Activated B cell treated with CpG ODN at 0.5 μM for 24 hours (primary cell): ENCODE results near the gene PAPPA. TPM values are rescaled to one million over a fixed set of nuclear protein-coding genes. Genes with fewer than 3 reads are reported as not detected.

ENCODE experiments used
- ATAC-seq: fragments of 200-7000 bp; cut with Tn5 transposase; one replicate; pipeline ENCODE4 v1.10.0; 2021; ENCODE audit warnings: low read depth, mild to moderate bottlenecking, moderate library complexity
- CTCF ChIA-PET: fragments of 350-600 bp; sonication (Branson Sonifier 250); formaldehyde crosslinking; loops from one replicate; lab custom pipeline; 2021; ENCODE audit warnings: antibody characterized with exemption; lab: Charles Lee
- POLR2A ChIA-PET: fragments of 350-600 bp; sonication (Branson Sonifier 250); formaldehyde crosslinking; loops from one replicate; lab custom pipeline; 2021; ENCODE audit warnings: antibody characterized with exemption; lab: Charles Lee
- DNase-seq: peaks from one replicate; pipeline ENCODE4 v3.0.0; 2022
- H3K27ac Mint-ChIP-seq: one replicate; pipeline ENCODE4 v1.8.0; 2020; ENCODE audit warnings: mixed read lengths
- H3K27me3 Mint-ChIP-seq: one replicate; pipeline ENCODE4 v1.8.0; 2021; ENCODE audit warnings: mixed read lengths
- H3K36me3 Mint-ChIP-seq: one replicate; pipeline ENCODE4 v1.8.0; 2021; ENCODE audit warnings: low read depth, mixed read lengths
- H3K4me1 Mint-ChIP-seq: one replicate; pipeline ENCODE4 v1.8.0; 2021; ENCODE audit warnings: mixed read lengths
- H3K4me3 Mint-ChIP-seq: one replicate; pipeline ENCODE4 v1.8.0; 2020; ENCODE audit warnings: mild to moderate bottlenecking, mixed read lengths
- H3K9me3 Mint-ChIP-seq: one replicate; pipeline ENCODE4 v1.8.0; 2020; ENCODE audit warnings: mixed read lengths
- intact Hi-C: fragments of 100-400 bp; cut with micrococcal nuclease; formaldehyde crosslinking; loops from one replicate; pipeline ENCODE4 v1.15.1; 2024
- total RNA-seq: library from RNA; stranded (reverse); gene quantifications from 2 replicates; pipeline ENCODE4 v1.2.3, GENCODE V29; 2022
- TF ChIP-seq, protein P1 (sequence below): fragments of 200-600 bp; IDR thresholded peaks from one replicate; pipeline ENCODE4 v1.8.0; 2022; ENCODE audit warnings: antibody characterized with exemption, mild to moderate bottlenecking

The PAPPA gene
- total RNA-seq, 1 donor from 2014 or later, result not detected

DNA sequence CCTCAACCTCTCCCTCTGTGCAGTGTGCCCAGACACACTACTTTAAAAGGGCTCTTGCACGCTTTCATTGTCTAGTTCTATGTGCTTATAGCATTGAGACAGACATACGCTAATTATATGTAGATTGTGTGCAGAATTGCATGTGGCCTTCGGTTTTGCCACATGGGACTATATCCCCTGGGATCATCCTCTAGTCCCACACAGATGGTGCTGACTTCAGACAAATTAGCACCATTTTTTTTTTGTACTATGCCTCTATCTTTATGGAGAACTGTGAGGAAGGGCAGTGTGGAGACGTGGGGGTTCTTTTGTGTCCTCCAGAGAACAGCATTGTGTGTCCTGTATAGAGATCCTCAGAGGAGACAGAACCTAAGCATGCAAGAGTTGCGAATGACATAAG lies 29.3 kb downstream of the PAPPA start:
- H3K27me3 Mint-ChIP-seq, result peaks cover 2% of the 10 kb centered on the region

DNA sequence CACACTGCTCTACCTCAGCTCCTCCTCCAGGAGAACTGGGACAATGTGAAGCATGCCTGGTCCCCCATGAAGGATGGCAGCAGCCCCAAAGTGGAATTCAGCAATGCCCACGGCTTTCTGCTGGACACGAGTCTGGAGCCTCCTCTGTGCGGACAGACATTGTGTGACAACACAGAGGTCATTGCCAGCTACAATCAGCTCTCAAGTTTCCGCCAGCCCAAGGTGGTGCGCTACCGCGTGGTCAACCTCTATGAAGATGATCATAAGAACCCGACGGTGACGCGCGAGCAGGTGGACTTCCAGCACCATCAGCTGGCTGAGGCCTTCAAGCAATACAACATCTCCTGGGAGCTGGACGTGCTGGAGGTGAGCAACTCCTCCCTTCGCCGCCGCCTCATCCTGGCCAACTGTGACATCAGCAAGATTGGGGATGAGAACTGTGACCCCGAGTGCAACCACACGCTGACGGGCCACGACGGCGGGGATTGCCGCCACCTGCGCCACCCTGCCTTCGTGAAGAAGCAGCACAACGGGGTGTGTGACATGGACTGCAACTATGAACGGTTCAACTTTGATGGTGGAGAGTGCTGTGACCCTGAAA lies 34.1 kb downstream of the PAPPA start:
- TF ChIP-seq, protein P1, sequence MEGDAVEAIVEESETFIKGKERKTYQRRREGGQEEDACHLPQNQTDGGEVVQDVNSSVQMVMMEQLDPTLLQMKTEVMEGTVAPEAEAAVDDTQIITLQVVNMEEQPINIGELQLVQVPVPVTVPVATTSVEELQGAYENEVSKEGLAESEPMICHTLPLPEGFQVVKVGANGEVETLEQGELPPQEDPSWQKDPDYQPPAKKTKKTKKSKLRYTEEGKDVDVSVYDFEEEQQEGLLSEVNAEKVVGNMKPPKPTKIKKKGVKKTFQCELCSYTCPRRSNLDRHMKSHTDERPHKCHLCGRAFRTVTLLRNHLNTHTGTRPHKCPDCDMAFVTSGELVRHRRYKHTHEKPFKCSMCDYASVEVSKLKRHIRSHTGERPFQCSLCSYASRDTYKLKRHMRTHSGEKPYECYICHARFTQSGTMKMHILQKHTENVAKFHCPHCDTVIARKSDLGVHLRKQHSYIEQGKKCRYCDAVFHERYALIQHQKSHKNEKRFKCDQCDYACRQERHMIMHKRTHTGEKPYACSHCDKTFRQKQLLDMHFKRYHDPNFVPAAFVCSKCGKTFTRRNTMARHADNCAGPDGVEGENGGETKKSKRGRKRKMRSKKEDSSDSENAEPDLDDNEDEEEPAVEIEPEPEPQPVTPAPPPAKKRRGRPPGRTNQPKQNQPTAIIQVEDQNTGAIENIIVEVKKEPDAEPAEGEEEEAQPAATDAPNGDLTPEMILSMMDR, result no peak
- H3K4me1 Mint-ChIP-seq, result no peaks in the 10 kb centered on the region
- peaks cover 2% of the 10 kb centered on the region for H3K27me3 Mint-ChIP-seq
- no peak overlapping the region for H3K27ac Mint-ChIP-seq
- intact Hi-C loops, result no loop called here
- POLR2A ChIA-PET, result no interaction called here
- CTCF ChIA-PET, result no interaction called here
- no peaks in the 10 kb centered on the region for H3K36me3 Mint-ChIP-seq
- no peak for DNase-seq
- no peak overlapping the region for H3K4me3 Mint-ChIP-seq
- no peak for ATAC-seq
- no peaks in the 10 kb centered on the region for H3K9me3 Mint-ChIP-seq

More for the DNA sequence above, 29.3 kb downstream of the PAPPA start:
- ATAC-seq (no peak), DNase-seq (no peak)
- H3K4me1 Mint-ChIP-seq, result no peaks in the 10 kb centered on the region
- intact Hi-C loops, result no loop called here
- no peak overlapping the region for H3K27ac Mint-ChIP-seq
- CTCF ChIA-PET, result no interaction called here
- H3K4me3 Mint-ChIP-seq, result no peak overlapping the region
- H3K36me3 Mint-ChIP-seq, result no peaks in the 10 kb centered on the region
- TF ChIP-seq, protein P1, result no peak
- POLR2A ChIA-PET, result no interaction called here
- no peaks in the 10 kb centered on the region for H3K9me3 Mint-ChIP-seq

DNA sequence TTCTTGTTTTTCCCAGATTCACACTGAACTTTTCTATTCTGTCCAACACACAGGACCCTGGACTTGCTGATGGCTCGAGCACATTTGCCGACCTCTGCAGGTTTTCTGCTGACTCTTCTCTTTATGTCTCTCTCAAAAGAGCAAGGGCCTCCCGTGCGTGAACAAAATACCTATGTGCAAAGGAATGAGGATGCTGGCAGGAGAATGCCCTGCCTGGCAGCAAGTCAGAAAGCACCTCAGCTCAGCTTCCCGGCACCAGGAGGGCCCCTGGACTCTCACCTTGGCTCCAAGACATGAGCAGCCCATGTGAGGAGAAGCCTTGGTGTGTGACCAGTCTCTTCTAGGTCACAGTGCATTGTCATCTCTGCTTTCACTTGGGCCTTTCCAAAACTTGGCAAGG lies 36.1 kb downstream of the PAPPA start:
- H3K27ac Mint-ChIP-seq, result no peak overlapping the region
- ATAC-seq (no peak), DNase-seq (no peak)
- TF ChIP-seq, protein P1, result no peak
- ChIA-PET CTCF (no interaction called here), POLR2A (no interaction called here)
- H3K27me3 Mint-ChIP-seq, result no peaks in the 10 kb centered on the region
- intact Hi-C loops, result no loop called here
- no peaks in the 10 kb centered on the region for H3K9me3 Mint-ChIP-seq
- no peaks in the 10 kb centered on the region for H3K36me3 Mint-ChIP-seq
- no peak overlapping the region for H3K4me3 Mint-ChIP-seq
- H3K4me1 Mint-ChIP-seq, result no peaks in the 10 kb centered on the region

DNA sequence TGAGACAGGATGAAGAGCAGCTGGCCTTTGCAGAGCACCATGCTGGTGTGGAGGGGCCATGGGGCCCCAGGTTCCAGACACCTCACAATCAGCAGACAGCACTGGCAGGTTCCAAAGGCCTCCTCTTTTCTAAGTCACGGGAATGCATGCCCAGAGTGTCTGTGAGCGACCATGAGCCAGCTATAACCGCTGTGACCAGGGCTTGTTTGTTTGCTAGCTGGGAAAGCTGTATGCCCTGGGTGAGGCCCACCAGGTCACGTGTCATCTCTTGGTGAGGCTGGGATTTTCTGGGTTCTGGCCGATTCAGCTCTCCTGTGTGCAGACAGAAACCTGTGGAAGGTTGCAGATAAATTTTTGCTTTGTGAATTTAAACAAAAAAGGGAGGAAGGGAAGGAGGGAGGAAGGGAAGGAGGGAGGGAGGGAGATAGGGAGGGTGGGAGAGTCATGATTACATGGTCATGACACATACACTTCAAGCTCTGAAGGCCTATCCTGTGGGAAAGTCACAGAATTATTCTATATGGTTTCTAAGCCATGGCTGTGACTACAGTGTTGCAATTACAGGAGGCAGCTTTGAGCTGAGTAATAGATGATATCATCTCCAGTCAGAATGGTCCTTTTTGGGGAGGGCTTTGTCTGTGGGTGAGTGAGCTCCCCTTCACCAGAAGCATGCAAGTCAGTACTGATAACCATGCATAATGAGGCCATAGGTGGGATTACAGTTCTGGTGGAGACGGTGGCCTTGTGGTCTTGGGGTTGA lies 37.2 kb downstream of the PAPPA start:
- ChIA-PET CTCF (no interaction called here), POLR2A (no interaction called here)
- no peak overlapping the region for H3K27ac Mint-ChIP-seq
- H3K4me1 Mint-ChIP-seq, result no peaks in the 10 kb centered on the region
- H3K4me3 Mint-ChIP-seq, result no peak overlapping the region
- no peaks in the 10 kb centered on the region for H3K27me3 Mint-ChIP-seq
- ATAC-seq (no peak), DNase-seq (no peak)
- intact Hi-C loops, result no loop called here
- no peaks in the 10 kb centered on the region for H3K36me3 Mint-ChIP-seq
- H3K9me3 Mint-ChIP-seq, result no peaks in the 10 kb centered on the region
- TF ChIP-seq, protein P1, result no peak

DNA sequence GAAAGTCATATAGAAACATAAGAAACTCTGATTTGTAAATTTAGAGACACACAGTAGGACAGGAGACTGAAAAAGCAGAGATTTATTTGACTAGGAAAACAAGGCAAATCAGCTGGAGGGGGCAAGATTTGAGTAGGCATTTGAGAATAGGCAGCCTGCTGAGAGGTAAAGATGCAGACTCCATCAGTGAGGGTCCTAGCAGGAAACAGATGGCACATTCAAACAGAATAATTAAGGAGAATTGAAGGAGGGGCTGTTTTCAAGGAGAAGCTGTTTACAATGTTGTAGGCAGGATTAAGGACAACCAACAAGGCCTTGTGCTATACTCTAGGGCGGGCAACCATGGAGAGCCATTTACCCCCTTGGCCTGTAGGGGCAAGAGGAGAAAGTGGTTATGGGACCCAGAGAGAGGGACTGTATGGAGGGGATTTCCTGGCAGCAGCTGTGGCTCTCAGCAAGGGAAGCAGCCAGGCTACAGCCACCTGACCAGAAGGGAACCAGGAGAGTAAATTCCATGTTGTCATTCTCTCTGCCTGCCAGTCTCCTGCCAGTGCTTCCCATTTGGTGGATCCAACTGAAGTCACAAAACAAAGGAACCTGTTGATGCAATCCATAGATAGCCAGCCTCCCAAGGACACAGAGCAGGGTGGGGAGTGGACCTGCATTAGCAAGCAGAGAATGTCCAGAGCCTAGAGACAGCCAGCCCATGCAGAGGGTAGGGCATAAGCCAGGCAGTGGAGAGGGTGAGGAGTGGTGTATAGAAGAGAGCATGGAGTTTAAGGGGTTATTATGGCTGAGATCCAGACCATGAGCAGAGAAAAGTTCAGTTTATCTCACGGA lies 38.2 kb downstream of the PAPPA start:
- Mint-ChIP-seq H3K27me3 (no peaks in the 10 kb centered on the region), H3K36me3 (no peaks in the 10 kb centered on the region), H3K4me3 (no peak overlapping the region), H3K9me3 (no peaks in the 10 kb centered on the region), H3K4me1 (no peaks in the 10 kb centered on the region), H3K27ac (no peak overlapping the region)
- no peak for DNase-seq
- CTCF ChIA-PET, result no interaction called here
- no peak for ATAC-seq
- intact Hi-C loops, result no loop called here
- TF ChIP-seq, protein P1, result no peak
- POLR2A ChIA-PET, result no interaction called here
